ENCODE data around the gene TECTA.
"Not testable (repeated sequence)": the region's sequence is repeated elsewhere in the genome, so short reads cannot be mapped to it uniquely, and the experiment has no call there.

Gene TECTA

DNA sequence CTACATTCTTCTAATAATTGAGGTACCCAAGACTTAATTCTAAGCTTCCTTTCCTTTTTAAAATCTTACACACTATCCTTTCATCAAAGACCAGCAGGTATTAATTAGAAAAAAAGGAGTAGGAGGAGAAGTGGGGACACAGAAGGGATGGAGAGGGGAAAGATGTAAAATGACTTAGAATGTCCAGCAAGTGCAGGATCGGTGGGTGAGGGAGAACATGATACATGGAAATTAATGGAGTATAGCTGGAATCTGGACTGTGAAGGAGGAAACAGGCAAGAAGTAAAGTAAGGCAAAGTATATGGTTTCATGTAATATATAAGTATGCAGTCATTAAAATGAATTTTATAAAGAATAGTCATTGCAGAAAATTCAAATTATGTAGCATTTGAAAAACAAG, 127.8 kb downstream of the TECTA start:
- H3K4me3 ChIP-seq (ENCODE audit: low read depth, low read length): no peak overlapping the region

DNA sequence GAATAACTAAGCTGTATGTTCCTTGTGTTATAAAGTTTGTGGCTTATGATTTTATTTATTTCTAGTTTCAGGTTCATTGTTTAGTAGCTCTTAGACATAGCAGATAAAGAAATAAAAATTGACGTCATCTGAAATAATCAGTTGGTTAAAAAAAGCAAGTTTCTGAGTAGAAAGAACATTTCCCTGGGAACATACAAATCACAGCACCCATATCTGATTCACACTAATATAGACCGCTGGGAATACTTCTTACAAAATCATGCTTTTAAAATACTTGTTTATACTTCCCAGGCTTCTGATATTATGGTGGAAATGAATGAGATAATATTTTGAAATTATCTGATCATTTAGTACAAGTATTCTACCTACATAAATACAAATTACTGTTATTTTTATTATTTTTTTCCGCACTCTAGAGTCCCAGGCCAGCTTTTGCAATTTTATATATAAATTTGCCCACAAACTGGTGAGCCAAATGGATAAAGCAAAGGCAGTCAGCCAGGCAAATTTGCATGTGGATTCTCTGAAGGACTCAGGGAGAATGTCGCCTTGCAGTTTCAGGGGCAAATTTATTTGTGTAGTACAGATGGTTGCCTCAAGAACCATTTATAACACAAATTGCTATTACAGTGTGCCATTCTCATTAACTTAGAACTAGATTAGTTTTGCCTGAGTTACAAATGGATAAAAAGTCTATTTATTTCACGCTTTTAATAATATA, 128.6 kb downstream of the TECTA start:
- H3K4me3 ChIP-seq (ENCODE audit: low read depth, low read length): no peak overlapping the region

DNA sequence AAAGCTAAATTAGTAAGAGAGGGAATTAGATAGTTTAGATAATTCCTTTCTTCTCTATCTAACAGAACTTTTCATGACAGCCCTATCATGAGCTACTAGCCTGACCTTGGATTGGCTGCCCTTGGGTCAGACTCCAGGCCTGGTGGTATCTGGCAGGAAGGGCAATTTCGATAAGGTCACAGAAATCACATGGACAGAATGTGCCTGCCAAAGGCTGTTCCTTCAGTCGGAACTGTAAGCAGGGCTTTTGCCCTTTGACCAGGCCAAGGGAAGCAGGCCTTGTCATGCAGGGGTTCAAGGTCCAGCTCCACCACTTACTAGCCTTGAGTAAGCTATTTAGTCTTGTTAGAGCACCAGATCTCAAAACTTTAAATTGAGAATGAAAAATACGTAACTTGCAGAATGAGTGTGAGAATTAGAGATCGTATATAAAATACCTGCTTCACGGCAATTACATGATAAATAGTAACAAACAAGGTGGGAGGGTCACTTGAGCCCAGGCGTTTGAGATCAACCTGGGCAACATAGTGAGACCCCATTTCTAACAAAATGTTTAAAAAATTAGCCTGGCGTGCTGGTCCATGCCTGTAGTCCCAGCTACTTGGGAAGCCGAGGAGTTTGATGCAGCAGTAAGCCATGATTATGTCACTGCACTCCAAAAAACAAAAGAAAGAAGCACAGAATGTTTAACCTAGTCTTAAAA, 130.7 kb downstream of the TECTA start:
- H3K4me3 ChIP-seq (ENCODE audit: low read depth, low read length): no peak overlapping the region

DNA sequence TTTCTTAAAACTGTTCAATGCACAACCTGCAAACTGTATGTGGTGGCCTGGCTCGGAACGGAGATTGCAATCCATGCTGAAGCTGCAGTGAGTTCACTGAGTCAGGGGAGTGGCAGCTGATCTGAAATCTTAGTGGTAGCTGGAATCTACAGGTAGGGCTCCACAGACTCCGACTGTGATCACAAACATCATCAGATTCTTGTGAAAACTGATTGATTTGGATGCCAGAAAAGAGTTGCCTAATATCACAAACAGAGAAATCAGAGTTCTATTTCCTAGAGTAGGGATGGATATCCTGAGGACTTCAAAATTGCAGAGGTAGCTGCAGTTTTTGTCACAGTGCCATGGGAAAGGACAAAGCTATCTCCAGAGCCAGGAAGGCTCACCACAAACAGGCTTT, 134.0 kb downstream of the TECTA start:
- no peak overlapping the region for H3K4me3 ChIP-seq (ENCODE audit: low read depth, low read length)

DNA sequence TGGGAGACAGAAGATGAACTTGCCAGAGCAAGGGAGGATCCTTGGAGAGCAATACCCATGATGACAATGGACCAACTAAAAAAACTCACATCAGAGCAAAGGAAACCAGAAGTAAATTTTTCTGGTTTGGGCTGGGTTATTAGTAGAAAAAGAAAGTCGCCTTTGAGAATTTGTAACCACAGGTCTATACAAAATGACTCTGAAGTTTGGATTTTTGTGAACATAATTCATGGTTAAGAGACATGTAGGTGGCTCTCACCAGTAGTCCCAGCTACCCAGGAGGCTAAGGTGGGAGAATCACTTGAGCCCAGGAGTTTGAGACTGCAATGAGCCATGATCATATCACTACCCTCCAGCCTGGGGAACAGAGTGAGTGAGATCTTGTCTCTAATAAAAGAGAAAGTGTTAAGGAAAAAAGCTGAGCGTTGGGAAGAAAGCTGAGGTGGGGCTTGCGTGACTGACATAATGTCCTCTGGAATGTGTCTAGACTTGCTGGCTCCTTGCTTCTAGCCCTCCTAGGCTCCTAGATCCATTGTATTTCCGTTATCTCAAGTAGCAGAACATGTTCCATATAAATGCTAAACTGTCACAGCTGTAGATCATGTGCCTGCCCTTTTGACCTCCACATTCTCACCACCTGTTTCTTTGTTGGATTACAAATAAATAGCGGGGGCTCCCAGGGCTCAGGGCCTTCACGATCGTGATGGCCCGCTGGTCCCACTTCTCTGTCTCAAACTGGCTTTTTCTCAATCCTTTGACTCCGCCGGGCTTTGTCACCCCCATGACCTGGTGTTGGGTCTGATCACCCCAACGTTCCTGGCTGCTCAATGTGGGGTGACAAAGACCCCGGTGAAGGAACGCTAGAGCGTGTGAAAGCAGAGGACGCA, 135.3 kb downstream of the TECTA start:
- H3K4me3 ChIP-seq (ENCODE audit: low read depth, low read length): no peak overlapping the region

DNA sequence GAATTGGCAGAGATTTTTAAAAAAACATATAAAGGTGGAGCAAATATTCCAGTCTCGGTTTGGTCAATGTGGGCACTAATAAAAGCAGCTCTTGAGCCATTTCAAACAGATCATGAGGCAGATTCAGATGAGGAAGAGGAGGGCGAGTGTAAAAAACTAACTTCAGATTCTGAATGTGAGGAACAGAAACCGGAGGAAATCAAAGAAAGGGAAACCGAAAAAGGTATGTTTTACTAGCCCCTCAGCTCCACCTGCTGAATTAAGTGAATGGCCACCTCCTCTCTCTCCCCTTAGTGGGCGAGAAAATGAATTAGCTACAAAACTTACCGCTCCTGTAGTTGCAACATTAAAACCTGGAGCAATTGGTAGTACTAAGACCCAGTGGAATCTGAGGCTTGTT, 136.2 kb downstream of the TECTA start:
- not testable (repeated sequence) for H3K4me3 ChIP-seq (ENCODE audit: low read depth, low read length)

DNA sequence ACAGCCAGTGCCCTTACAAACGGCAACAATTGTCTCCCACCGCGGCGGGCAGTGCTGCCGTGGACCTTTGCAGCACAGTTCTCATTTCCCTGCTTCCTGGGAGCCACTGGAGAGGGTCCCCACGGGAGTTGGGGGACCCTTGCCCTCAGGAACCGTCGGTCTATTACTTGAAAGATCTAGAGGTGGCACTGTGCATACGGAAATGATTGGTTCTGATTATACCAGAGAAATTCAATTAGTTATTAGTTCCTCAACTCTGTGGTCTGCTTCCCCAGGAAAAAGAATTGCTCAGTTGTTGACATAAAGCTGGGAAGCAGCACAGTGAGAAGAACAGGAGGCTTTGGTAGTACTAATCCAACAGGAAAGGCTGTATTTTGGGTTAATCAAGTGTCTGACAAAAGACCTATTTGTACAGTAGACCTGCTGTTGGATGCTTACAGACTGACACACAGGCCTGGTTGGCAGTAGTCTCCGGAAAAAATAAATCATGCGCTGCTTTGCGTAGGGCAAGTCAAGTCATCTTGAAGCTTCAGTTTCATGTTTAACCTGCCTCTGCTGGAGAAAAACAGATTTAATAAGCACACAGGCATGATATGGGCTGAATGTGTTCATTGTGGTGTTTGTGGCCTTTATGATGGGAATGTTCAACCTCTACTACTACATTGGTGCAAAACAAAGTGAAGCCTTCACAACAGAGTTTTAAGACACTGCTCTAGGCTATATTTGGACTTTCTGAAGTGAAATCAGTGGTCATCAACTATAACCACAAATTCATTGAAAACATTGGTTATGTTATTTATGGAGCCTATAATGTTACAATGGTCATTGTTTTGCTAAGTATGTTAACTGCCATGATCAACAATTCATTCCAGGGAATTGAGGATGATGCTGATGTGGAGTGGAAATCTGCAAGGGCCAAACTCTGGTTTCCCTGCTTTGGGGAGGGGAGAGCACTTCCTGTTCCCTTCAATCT, 136.9 kb downstream of the TECTA start:
- H3K4me3 ChIP-seq (ENCODE audit: low read depth, low read length): no peak overlapping the region

DNA sequence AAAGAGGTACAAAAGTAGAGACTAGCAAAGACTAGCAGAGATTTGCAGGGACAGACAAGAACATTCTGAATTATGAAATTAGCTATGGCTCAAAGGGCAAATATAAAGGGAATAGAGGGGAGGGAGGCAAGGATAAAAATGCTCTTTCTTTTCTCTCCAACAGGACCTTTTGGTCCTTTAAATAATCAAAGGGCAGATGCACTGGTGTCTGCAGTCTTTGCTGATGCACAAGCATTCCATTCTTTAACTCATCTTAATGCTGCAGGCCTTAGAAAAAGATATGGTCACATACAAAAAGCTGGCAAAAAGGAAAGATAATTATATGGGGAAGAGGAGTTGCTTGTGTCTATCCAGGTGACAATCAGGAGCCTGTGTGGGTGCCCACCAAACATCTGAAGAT, 137.9 kb downstream of the TECTA start:
- H3K4me3 ChIP-seq (ENCODE audit: low read depth, low read length): no peak overlapping the region

DNA sequence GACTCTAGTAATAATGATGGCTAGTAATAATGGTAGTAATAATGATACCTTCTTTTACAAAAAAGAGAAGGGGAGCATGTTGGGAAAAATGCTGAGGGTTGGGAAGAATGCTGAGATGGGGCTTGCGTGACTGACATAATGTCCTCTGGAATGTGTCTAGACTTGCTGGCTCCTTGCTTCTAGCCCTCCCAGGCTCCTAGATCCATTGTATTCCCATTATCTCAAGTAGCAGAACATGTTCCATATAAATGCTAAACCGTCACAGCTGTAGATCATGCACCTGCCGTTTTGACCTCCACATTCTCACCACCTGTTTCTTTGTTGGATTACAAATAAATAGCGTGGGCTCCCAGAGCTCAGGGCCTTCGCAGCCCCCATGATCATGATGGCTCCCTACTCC, 139.0 kb downstream of the TECTA start:
- not testable (repeated sequence) for H3K4me3 ChIP-seq (ENCODE audit: low read depth, low read length)

DNA sequence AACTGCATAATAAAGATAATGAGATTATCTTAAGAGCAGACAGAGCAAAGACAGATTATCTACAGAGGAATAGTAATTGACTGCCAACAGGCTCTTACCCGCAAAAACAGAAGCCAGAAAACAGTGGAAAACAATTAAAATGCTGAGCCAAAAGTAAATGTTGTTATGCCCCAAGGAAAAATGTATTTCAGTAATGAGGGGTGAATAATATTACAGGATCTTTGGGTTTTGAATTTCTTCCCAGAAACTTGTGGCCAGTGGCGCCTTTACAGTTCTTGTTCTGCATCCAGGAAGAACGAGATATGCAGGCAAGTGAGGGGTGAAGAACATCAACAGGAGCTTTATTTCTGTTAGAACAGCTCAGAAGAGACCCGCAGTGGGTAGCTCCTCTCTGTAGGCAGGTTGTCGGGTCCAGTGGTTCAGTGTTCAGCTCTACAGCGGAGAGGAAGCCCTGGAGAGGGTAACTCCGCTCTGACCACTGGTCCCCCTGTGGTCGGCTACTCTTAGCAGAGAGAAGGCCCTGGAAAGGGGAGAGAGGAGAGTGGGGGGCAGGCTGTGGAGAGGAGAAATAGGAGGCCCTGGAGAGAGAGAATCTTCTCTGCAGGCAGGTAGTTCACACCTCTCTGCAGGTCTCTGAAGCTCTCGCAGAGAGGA, 139.7 kb downstream of the TECTA start:
- no peak overlapping the region for H3K4me3 ChIP-seq (ENCODE audit: low read depth, low read length)
